ENCODE measurements around the gene LCMT1.

The LCMT1 gene

GRCh38 chr16:25199457-25199856, 87.9 kb downstream of the LCMT1 start:
- DNase-seq, result no peak

- DNase-seq, result no peak
Measured at GRCh38 chr16:25210758-25211157, 99.2 kb downstream of the LCMT1 start.

GRCh38 chr16:25212636-25213035, 101.1 kb downstream of the LCMT1 start:
- DNase-seq, result no peak

GRCh38 chr16:25213709-25214397, 102.3 kb downstream of the LCMT1 start:
- DNase-seq, result no peak

- no peak for DNase-seq
Measured at GRCh38 chr16:25217112-25217511, 105.6 kb downstream of the LCMT1 start.

GRCh38 chr16:25217921-25218320, 106.4 kb downstream of the LCMT1 start:
- no peak for DNase-seq

GRCh38 chr16:25219070-25219737, 107.7 kb downstream of the LCMT1 start:
- no peak for DNase-seq

- DNase-seq, result no peak
Measured at GRCh38 chr16:25222959-25223358, 111.4 kb downstream of the LCMT1 start.

- DNase-seq, result no peak
Measured at GRCh38 chr16:25223964-25224363, 112.4 kb downstream of the LCMT1 start.

- DNase-seq, result no peak
Measured at GRCh38 chr16:25224731-25225319, 113.3 kb downstream of the LCMT1 start.
